Occipital lobe (tissue), 2 donors: ENCODE results near the gene SIVA1. TPM values are rescaled to one million over a fixed set of nuclear protein-coding genes. Genes with fewer than 3 reads are reported as not detected.

ENCODE experiments used
- DNase-seq: peaks from one replicate; lab custom pipeline; 2025; lab: John Stamatoyannopoulos, UW
- total RNA-seq: library from RNA; depleted of rRNA; stranded (reverse); fragments of >200 nt; gene quantifications from one replicate; pipeline ENCODE4 v1.2.3, GENCODE V29; 2014

The SIVA1 gene
- total RNA-seq, 1 donor from 2014 or later: 21.2 TPM

GRCh38 chr14:104734601-104734990 is 18.4 kb upstream of the SIVA1 start:
- no peak for DNase-seq

- DNase-seq: no peak
These were observed 17.8 kb upstream of the SIVA1 start for GRCh38 chr14:104734991-104735779.

- DNase-seq: peak; percentile 51
These were observed 16.9 kb upstream of the SIVA1 start for GRCh38 chr14:104735830-104736642.

GRCh38 chr14:104738375-104739019 is 14.4 kb upstream of the SIVA1 start:
- no peak for DNase-seq

- DNase-seq: no peak
These were observed 13.9 kb upstream of the SIVA1 start for GRCh38 chr14:104739026-104739425.

- DNase-seq: no peak
These were observed 13.1 kb upstream of the SIVA1 start for GRCh38 chr14:104739546-104740516.

GRCh38 chr14:104741108-104741802 is 11.7 kb upstream of the SIVA1 start:
- DNase-seq: no peak

- no peak for DNase-seq
These were observed 11.1 kb upstream of the SIVA1 start for GRCh38 chr14:104741803-104742251.

- no peak for DNase-seq
These were observed 10.1 kb upstream of the SIVA1 start for GRCh38 chr14:104742586-104743455.

- no peak for DNase-seq
These were observed 9.2 kb upstream of the SIVA1 start for GRCh38 chr14:104743461-104744380.

- no peak for DNase-seq
These were observed 8.5 kb upstream of the SIVA1 start for GRCh38 chr14:104744484-104744883.

- DNase-seq: no peak
These were observed 7.5 kb upstream of the SIVA1 start for GRCh38 chr14:104745431-104745830.

GRCh38 chr14:104746071-104746545 is 6.8 kb upstream of the SIVA1 start:
- DNase-seq: no peak

- no peak for DNase-seq
These were observed 5.9 kb upstream of the SIVA1 start for GRCh38 chr14:104746934-104747481.

GRCh38 chr14:104747876-104748275 is 5.1 kb upstream of the SIVA1 start:
- no peak for DNase-seq

GRCh38 chr14:104749111-104749649 is 3.8 kb upstream of the SIVA1 start:
- peak; percentile 51 for DNase-seq

- no peak for DNase-seq
These were observed 2.7 kb upstream of the SIVA1 start for GRCh38 chr14:104750056-104750752.
